HG03064 (cell line): ENCODE results near the gene MMP25.

Experiments used
- ATAC-seq: cut with Tn5 transposase; IDR thresholded peaks from one replicate; pipeline ENCODE4 v1.9.1; 2021; ENCODE audit warnings: low read depth; ENCODE audit not compliant: unreplicated experiment

The MMP25 gene, protein sequence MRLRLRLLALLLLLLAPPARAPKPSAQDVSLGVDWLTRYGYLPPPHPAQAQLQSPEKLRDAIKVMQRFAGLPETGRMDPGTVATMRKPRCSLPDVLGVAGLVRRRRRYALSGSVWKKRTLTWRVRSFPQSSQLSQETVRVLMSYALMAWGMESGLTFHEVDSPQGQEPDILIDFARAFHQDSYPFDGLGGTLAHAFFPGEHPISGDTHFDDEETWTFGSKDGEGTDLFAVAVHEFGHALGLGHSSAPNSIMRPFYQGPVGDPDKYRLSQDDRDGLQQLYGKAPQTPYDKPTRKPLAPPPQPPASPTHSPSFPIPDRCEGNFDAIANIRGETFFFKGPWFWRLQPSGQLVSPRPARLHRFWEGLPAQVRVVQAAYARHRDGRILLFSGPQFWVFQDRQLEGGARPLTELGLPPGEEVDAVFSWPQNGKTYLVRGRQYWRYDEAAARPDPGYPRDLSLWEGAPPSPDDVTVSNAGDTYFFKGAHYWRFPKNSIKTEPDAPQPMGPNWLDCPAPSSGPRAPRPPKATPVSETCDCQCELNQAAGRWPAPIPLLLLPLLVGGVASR

DNA sequence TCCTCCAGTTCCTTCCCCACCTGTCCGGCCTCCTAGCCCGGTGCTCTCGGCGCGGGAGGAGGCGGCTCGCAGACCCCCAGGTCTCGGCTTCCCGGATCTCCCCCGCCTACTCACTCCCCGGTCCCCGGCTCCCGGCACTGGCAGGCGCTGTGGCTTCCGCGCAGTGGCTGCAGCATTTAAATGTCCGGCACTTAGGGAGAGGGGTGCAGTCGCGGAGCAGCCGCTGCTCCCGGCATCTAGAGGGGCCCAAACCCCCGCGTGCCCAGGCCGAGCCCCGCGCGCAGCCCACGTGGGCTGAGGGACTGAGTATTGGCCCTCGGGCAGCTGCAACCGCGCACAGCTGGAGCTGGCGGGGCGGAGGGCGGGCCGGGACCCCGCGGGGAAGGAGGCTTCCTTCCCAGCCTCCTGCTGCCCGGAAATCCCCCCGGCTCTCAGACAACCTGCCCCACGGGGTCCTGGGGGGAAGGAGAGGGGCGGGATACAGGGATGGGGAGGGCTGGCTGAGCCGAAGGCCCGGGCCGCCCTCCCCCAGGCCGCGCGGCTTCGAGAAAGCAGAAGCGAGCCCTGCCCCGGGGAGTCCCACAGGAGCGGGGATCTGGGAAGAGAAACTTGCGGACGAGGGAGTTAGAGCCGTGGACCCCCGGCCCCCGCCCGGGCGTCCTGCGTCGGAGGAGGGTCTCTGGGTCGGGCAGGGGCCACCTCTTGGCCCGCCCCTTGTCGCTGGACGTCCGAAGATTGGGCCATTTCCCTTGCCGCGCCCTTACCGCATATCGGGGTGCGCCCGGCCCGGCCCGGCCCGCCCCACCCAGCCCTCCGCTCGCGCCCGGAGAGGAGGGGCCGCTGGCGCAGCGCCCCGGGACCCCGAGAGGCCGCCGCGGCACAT lies at the start of gene MMP25:
Gene MMP25, plus strand, starts transcription at position 804 of the 883 bp plus-strand sequence. CDS start 357 bp downstream, outside the sequence.
- ATAC-seq, result no peak

DNA sequence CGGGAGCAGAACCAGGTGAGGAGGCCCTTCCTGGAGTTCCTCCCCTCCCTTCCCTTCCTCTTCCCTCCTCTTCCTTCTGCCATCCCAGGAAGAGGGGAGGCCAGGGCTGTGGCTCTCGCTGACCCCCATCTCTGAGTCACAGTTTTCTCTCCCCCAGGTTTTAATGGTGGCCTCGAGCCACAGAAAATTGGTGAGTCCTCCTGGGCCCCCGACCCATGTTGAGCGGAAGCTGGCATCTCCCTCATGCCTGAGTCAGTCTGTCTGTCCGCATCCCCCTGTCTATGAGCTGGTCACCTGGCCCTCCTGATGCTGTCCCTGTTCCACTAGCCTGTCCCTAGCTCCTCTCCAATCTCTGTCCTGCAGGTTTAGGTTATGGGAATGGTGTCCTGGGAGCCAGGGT lies 46.4 kb upstream of the MMP25 start:
- ATAC-seq, result no peak

DNA sequence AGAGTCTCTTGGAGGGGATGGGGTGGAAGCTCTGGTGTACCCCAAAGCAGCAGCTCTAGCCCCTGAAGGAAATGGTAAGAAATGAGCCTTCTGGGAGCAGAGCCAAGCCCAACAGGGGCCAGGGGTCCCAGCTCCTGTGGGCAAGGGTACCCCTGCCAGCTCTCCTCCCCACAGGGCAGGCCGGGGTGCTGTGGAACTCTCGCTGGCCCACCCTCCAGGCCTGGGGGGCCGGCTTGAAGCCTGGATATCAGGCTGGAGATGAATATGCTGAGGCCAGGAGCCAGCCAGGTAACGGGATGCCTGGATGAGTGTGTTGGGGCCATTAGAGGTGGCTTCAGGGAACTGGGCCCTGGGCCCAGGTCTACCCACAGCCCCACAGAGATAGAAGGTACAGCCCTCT lies 45.8 kb upstream of the MMP25 start:
- ATAC-seq, result no peak

DNA sequence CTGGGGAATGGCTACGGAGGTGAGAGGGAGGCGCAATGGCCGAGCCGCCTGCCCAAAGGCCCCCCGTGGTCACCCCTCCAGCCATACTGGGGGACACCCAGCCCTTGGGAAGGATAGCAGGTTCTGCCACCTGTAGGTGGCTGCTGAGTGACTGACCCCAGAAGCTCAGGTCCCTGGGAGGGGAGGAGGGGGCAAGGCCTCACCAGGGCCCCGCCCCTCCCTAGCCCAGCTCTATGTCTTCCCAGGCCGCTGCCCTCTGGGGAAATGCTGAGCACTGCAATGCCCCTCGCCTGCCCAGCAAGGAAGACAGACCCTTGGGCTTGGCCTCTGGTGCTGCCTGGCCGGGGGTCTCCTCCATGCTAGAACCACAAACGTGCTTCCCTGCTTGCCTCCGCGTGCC lies 45.0 kb upstream of the MMP25 start:
- ATAC-seq, result no peak

DNA sequence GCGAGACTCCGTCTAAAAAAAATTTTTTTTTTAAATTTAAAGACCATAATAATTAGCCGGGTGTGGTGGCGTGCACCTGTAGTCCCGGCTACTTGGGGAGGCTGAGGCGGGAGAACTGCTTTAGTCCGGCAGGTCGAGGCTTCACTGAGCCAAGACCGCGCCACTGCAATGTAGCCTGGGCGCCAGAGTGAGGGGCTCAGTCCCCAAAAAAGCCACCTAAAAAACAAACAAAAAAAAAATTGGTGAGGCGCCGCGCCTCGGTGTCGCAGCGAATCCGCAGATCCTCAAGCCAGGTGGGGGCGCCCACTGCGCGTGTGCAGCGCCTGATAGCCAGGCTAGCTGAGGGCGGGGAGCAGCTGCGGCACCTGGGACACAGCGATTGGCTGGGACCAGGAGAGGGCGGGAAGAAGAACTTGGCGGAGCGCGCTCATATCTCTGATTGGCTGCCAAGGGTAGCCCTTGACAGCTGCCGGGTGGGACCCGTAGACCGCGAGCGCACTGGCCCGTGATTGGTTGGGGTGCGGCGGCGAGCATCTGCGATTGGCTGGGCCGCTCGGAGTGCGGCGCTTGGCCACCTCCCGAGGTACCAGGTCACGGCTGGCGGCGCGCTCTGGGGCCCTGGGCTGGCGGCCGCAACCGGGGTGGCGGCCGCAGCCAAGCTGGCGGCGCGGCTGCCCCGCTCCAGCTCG lies 42.6 kb upstream of the MMP25 start:
- peak; percentile 93 for ATAC-seq

DNA sequence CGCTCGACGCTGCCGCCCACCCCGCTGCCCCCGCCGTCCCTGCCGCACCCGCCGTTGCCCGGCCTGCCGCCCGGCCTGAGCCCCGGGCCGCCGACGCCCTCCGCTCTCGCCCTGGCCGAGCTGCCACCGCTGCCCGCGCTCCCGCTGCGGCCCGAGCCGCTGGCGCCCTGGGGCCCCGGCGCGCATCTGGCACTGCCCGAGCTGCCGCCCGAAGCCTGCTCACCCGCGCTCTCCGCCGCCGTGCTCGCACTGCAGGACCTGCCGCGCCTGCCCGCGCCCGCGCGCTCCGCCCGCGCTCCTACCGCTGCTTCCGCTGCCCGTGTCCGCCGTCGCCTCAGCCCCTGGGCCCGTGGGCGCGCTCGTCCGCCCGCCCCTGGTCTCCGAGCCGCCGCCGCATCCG lies 42.0 kb upstream of the MMP25 start:
- no peak for ATAC-seq

DNA sequence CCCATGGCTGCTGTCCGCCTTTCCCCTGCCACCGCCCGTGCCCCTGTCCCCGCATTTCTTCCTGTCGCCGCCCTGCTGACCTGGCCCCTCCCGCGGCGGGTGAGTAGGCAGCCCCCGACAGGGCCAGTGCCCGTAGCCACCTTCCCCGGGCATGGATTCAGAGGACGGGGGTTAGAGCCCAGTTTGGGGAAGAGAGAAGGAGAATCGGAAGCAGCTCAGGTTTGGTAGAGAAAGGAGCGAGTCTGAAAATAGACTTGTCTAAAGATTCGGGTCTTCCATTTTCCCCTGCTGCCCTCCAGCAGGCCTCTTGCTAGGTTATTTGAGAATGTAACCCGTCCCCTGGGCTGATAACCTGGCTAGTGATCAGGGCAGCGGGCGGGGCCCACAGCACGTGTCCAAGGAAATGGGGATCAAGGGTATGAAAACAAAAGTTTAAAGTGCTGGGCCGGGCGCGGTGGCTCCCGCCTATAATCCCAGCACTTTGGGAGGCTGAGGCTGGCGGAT lies 41.5 kb upstream of the MMP25 start:
- ATAC-seq, result no peak

DNA sequence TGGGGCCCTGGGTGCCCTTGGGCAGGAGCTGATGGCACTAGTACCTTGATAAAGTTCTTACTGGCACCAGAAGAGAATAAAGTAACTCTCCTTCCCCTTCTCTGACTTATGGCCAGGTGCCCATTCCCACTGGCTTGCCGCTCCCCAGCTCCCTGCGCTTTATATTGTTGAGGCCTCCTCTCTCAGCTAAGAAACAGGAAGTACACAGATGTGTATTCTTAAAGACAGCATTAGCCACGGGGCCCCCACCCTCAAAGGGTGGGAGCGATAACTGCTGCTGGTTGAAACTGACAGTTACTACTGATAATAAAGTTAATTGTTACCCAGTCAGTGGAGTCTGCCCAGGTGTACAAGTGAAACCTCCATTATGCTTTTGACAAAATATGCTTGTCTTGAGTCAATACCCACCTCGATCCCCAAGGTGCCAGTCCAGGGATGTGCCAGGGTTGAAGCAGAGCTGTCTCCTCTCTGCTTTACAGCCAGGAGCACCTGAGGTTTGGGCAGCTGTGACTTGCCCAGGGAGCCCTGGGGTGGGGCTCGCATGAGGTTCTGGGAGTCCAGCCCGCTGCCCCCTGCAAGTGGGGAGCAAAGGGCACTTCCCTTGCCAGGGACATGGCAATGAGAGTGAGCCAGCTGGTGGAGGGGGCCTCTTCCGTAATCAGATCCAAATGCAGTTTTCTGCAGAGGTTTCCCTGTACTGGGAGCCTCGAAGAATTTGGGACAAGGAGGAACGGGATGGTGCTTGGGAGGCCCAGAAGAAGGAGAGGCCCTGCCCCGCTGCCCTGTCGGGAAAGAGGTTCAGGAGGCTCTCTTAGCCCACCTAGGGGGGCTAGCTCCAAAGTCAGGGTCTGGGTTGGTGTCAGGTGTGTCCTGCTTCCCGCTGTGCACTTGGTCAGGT lies 39.1 kb upstream of the MMP25 start:
- ATAC-seq, result no peak

DNA sequence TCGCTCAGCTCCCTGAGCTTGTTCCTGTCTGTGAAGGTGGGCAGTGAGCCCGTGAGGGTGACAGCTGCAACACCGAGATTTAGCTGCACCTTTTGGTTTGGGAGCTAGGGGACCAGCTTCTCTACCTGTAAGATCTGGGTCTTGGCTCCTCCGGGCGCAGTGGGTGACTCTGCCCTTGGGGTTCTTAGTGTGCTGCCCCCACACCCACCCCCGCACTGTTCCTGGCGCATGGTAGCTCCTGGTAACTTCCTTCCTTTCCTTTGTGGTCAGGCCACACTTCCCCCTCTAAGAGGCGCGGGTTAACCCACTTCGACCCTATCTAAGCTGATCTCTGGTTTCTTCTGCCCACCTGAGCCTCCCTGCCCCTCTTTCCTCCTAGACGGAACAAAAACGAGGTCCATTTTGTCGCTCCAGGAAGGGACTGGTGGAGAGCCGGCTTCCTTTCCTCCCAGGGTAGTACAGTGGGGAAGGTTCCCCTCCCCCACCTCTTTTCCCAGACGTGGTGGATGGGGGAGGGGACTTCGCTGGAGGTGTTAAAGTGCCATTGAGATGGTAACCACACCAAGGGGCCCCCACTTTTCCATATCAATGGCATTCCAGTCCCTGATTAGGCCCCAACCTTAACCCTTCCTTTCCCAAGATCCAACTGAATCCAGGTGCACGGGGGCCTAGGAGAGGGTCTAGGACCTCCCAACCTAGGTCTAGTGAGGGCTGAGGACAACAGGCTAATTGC lies 38.2 kb upstream of the MMP25 start:
- ATAC-seq, result no peak

DNA sequence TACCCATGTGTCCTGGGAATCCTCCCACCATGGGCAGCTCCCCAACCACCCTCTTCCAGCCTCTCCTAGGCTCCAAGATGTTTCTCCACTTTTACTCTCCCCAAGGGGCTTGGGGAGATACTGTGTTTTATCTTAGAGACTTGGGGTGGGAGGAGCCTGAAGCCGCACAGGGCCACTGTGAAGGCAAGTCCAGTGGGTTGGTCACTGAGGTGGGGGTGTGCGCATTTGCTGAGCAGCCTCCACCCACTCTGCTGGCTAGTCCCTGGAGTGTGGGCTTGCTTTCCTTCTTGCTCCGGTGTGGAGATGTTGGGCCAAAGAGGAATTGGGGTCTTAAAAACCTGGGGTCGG lies 37.7 kb upstream of the MMP25 start:
- no peak for ATAC-seq

DNA sequence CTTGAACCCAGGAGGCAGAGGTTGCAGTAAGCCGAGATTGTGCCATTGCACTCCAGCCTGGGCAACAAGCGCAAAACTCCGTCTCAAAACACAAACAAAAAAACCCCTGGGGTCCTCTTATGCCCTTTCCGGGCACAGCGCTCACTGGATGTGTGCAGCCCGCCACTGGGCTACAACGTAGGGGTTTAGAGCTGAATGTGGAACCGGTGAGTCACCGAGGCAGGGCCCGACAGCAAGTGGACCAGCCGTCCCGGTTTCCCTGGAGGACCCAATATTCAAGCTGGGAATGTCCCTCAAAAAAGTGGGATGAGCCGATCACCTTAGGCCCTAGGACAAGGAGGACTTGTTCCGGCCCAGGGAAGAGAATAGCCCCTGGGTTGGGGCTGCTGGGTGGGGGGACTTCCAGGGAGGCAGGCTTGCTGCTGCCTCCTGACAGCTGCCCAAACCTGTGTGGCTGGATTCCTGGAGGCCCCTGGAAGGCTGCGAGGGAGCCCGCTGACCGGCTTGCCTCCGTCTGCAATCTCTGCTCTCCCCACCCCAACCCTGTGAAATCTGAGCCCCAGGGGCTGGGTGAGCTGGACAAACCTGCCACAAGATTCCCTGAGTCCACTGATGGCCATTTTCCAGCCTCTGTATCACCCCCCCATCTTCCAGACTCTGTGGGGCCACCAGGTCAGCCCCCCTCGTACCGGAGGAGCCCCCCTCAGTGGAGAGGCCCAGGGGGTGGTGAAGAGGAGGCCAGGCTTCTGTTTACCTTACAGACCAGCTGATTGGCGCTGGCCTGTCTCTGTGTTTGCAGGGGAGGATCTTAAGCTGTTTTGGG lies 36.6 kb upstream of the MMP25 start:
- no peak for ATAC-seq

DNA sequence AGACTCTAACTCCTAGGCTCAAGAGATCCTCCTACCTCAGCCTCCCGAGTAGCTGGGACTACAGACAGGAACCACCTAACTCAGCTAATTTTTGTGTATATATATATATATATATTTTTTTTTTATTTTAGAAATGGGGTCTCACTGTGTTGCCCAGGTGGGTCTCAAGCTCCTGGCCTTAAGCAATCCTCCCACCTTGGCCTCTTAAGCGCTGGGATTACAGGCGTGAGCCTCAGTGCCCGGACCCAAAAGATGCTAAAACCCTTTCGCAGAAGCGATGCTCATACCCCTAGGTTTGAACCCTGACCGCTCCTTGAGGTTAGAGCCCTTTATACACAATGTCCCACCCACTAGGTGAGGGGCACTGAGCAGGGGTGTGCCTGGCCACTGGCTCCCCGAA lies 35.9 kb upstream of the MMP25 start:
- ATAC-seq, result no peak

DNA sequence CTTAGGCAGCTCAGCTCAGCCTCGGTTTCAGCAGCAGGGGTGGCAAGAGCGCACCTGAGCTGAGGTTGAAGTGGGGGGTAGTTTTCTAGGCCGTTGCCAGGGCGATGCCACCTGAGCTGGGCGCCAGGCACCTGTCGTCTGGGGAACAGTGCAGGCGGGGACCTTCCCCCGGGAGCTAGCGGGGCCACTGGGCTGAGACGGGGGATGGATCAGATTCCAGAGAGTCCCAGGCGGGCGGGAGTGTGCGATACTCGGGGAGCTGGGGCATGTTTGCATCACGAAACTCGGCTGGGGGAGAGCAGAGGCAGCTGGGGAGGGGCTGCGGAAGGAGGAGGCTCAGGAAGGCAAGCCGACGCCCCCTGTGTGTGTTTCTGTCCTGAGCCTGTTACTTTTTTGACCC lies 34.1 kb upstream of the MMP25 start:
- ATAC-seq, result no peak

DNA sequence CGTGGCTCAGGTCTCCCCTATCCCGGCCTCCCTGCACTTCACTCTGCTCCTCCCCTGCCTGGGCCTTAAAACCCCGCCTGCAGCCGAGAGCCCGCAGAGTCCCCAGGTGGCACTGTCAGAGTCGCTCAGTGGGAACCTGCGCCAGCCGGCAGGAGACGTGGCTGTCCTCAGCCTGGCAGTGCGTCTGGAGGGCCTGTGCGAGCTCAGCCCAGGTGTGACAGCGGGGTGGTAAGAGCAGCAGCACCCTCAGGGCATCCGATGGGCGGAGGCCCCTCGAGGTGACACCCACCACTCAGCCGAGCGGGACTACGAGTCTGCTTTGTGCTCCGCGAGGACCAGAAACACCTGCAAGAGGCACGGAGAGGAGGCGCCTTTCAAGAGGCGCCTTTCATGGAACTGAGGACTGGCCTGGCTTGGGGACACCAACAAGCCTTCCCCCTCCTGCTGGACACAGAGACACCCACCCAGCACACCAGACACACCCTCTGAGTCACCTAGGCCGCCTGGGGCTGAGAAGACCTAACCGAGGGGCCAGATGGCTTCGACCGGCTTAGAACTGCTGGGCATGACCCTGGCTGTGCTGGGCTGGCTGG lies 33.4 kb upstream of the MMP25 start, which contains the start of gene CLDN9:
Gene CLDN9, plus strand, starts transcription at position 96 of the 593 bp plus-strand sequence. Its CDS starts 440 bp downstream, at position 536.
- no peak for ATAC-seq

DNA sequence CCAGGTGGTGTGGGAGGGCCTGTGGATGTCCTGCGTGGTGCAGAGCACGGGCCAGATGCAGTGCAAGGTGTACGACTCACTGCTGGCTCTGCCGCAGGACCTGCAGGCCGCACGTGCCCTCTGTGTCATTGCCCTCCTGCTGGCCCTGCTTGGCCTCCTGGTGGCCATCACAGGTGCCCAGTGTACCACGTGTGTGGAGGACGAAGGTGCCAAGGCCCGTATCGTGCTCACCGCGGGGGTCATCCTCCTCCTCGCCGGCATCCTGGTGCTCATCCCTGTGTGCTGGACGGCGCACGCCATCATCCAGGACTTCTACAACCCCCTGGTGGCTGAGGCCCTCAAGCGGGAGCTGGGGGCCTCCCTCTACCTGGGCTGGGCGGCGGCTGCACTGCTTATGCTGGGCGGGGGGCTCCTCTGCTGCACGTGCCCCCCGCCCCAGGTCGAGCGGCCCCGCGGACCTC lies 32.8 kb upstream of the MMP25 start:
- ATAC-seq, result no peak

DNA sequence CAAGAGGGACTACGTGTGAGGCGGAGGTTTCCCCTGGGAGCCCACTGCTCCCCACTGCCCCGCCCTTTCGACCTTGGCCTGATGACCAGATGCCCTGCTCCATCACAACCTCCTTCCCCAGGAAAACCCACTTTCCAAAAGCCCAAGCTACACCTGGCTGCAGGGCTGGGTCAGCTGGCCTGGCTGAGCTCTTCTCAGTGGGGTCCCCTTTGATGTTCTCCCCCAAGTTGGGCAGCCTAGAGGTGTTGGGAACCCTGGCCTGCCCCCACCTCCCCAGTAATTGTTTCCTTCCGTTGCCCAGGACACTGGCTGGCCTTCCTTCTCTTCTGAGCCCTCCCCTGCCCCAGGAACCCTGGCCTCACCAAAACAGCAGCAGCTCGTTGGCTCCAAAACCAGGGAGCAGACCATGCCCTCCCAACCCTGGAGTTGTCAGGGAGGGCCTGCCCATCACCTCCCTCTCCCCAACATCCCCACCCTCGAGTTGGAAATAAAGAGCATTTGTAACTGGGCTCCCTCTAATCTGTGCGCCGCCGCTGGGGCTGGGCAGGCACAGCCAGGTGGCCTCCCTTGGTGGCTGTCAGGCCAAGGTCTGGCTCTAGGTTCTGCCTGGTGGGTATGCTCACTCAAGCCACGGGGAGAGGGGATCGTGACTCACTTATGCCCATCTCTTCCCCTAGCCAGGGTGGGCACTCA lies 32.2 kb upstream of the MMP25 start:
- ATAC-seq, result no peak

DNA sequence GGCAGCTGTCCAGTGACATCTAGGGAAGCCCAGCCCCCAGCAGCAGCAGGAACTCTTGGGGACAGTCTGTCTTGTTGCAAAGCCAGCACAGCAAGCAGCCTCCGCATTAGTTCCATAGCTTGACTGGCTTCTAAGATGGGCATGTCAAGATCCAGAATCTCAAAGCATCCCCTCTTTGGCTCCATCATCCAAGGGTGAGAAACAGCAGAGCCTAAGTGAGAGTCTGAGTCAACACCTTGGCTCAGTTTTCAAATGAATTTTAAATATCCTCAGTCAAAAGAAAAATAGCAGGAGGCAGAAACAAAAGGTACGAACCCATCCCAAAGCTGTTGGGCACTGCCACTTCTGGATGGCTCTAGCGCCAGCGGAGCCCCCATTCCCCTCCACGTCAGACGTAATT lies 31.4 kb upstream of the MMP25 start:
- no peak for ATAC-seq
